GM18498 (cell line): ENCODE data around the gene ZNF22.

ENCODE experiments used
- ATAC-seq: cut with Tn5 transposase; IDR thresholded peaks from one replicate; pipeline ENCODE4 v1.9.1; 2021; ENCODE audit warnings: mild to moderate bottlenecking, moderate library complexity; ENCODE audit not compliant: unreplicated experiment

Gene ZNF22

GRCh38 chr10:44975431-44976331 lies 25.0 kb upstream of the ZNF22 start:
- ATAC-seq, result no peak

GRCh38 chr10:44976352-44977198 lies 24.1 kb upstream of the ZNF22 start:
- no peak for ATAC-seq

- ATAC-seq, result no peak
Measured at GRCh38 chr10:44977287-44978212, 23.2 kb upstream of the ZNF22 start.

GRCh38 chr10:44978213-44978569 lies 22.5 kb upstream of the ZNF22 start:
- ATAC-seq, result no peak

GRCh38 chr10:44978570-44979280 lies 22.0 kb upstream of the ZNF22 start, which contains the start of gene DEPP1:
DEPP1 (minus strand) TSS chr10:44978809; CDS start chr10:44978030, 779 bp downstream.
- ATAC-seq, result no peak

GRCh38 chr10:44979281-44980191 lies 21.2 kb upstream of the ZNF22 start:
- no peak for ATAC-seq

GRCh38 chr10:44980309-44981171 lies 20.2 kb upstream of the ZNF22 start:
- ATAC-seq, result no peak

GRCh38 chr10:44981172-44982113 lies 19.3 kb upstream of the ZNF22 start:
- ATAC-seq, result peak; percentile 55

GRCh38 chr10:44982114-44982460 lies 18.6 kb upstream of the ZNF22 start:
- ATAC-seq, result no peak

GRCh38 chr10:44982496-44982895 lies 18.2 kb upstream of the ZNF22 start:
- ATAC-seq, result no peak

- ATAC-seq, result no peak
Measured at GRCh38 chr10:44983066-44983894, 17.4 kb upstream of the ZNF22 start.

GRCh38 chr10:44983895-44984278 lies 16.8 kb upstream of the ZNF22 start:
- no peak for ATAC-seq

GRCh38 chr10:44984671-44985101 lies 16.0 kb upstream of the ZNF22 start:
- ATAC-seq, result no peak

- ATAC-seq, result no peak
Measured at GRCh38 chr10:44985175-44985681, 15.5 kb upstream of the ZNF22 start.

GRCh38 chr10:44986179-44986578 lies 14.5 kb upstream of the ZNF22 start:
- ATAC-seq, result no peak

- no peak for ATAC-seq
Measured at GRCh38 chr10:44986670-44987069, 14.1 kb upstream of the ZNF22 start.
